ENCODE results near the gene NARF. TPM values are rescaled to one million over a fixed set of nuclear protein-coding genes. Genes with fewer than 3 reads are reported as not detected.

Gene NARF
- total RNA-seq, 1 experiment from 2014 or later = 20.6 TPM

DNA sequence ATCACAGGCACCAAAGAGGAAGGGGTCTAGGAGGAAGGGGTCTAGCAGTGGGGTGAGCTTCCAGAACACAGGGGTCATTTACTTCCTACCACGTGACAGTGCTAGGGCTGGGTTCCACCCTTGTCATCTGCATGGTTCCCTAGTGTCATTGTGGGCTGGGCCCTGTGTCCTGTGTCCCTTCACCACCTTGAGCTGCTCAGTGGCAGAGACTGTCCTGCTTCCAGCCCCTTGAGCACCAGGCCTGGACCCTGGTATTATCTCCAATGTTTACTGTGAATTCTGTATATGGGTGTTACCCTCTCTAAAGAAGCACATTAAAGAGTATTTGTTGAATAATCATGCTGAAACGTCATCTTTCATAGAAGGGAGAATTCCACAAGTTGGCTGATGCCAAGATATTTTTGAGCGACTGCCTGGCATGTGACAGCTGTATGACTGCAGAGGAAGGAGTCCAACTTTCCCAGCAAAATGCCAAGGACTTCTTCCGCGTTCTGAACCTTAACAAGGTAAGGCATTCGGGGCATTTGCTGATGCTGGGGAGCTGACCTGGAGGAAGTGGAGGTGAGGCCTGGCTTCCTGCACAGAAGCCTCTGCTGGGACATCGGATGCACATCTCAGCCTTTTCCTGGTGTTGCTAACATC lies 5.5 kb downstream of the NARF start:
- Mint-ChIP-seq H3K27me3 (ENCODE audit: insufficient read depth, unreplicated experiment) (no peaks in the 10 kb centered on the region), H3K9me3 (ENCODE audit: unreplicated experiment) (no peaks in the 10 kb centered on the region), H3K4me3 (ENCODE audit: unreplicated experiment) (no peak overlapping the region), H3K27ac (ENCODE audit: low read depth, unreplicated experiment) (no peak overlapping the region), H3K4me1 (ENCODE audit: insufficient read depth, unreplicated experiment) (no peaks in the 10 kb centered on the region), H3K36me3 (ENCODE audit: insufficient read depth, unreplicated experiment) (peaks cover 43% of the 10 kb centered on the region)
- BruUV-seq (replicated peaks) = no TSS peak
- DNase-seq (ENCODE audit: unreplicated experiment) = no peak
- intact Hi-C loops (cut with micrococcal nuclease) = no loop called here
- CTCF ChIA-PET = no interaction called here
- POLR2A ChIA-PET = no interaction called here
- TF ChIP-seq, protein P1, sequence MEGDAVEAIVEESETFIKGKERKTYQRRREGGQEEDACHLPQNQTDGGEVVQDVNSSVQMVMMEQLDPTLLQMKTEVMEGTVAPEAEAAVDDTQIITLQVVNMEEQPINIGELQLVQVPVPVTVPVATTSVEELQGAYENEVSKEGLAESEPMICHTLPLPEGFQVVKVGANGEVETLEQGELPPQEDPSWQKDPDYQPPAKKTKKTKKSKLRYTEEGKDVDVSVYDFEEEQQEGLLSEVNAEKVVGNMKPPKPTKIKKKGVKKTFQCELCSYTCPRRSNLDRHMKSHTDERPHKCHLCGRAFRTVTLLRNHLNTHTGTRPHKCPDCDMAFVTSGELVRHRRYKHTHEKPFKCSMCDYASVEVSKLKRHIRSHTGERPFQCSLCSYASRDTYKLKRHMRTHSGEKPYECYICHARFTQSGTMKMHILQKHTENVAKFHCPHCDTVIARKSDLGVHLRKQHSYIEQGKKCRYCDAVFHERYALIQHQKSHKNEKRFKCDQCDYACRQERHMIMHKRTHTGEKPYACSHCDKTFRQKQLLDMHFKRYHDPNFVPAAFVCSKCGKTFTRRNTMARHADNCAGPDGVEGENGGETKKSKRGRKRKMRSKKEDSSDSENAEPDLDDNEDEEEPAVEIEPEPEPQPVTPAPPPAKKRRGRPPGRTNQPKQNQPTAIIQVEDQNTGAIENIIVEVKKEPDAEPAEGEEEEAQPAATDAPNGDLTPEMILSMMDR (IDR thresholded peaks at IDR 0.05; ENCODE audit: unreplicated experiment) = no peak

DNA sequence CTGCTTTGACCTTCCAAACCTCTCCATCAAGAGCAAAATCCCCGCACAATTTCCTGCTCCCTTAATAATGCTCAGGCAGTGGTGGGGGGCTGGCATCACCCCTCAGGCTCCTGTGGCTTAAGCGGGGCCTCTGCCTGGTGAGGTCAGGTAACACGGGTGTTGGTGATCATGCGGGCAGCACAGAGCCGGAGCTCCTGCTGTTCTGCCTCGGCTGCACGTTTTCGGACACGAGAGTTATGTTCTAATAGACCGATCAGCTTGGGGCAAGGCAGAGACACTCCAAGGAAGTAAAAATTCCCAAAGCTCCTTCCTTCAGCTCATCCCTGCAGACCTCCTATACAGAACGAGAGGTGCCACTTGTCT lies 6.0 kb downstream of the NARF start:
- POLR2A ChIA-PET = no interaction called here
- CTCF ChIA-PET = no interaction called here
- TF ChIP-seq, protein P1 (IDR thresholded peaks at IDR 0.05; ENCODE audit: unreplicated experiment) = no peak
- Mint-ChIP-seq H3K27ac (ENCODE audit: low read depth, unreplicated experiment) (no peak overlapping the region), H3K4me1 (ENCODE audit: insufficient read depth, unreplicated experiment) (no peaks in the 10 kb centered on the region), H3K27me3 (ENCODE audit: insufficient read depth, unreplicated experiment) (no peaks in the 10 kb centered on the region), H3K4me3 (ENCODE audit: unreplicated experiment) (no peak overlapping the region), H3K36me3 (ENCODE audit: insufficient read depth, unreplicated experiment) (peaks cover 48% of the 10 kb centered on the region), H3K9me3 (ENCODE audit: unreplicated experiment) (no peaks in the 10 kb centered on the region)
- DNase-seq (ENCODE audit: unreplicated experiment) = no peak
- intact Hi-C loops (cut with micrococcal nuclease) = no loop called here
- BruUV-seq (replicated peaks) = no TSS peak

DNA sequence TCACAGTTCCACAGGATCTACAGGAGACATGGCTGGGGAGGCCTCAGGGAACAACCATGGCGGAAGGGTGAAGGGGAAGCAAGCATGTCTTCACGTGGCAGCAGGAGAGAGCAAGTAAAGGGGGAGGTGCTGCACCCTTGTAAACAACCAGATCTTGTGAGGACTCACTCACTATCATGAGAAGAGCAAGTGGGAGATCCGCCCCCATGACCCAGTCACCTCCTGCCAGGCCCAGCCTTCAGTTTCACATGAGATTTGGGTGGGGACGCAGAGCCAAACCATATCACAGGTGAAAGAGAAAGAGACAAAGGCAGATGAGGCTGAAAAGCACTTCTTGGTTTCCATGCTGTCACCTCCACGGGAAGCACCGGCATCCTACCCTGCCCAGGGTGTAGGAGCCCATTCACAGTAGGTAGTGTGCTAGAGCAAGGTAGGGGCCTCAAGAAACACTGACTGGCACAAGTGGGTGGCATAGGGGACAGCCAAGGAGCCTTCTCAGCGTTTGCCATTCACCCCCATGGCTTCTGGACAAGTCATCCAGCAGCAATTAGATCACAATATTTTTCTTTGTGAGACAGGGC lies 6.6 kb downstream of the NARF start:
- intact Hi-C loops (cut with micrococcal nuclease) = no loop called here
- ChIA-PET POLR2A (no interaction called here), CTCF (no interaction called here)
- DNase-seq (ENCODE audit: unreplicated experiment) = no peak
- Mint-ChIP-seq H3K4me1 (ENCODE audit: insufficient read depth, unreplicated experiment) (no peaks in the 10 kb centered on the region), H3K4me3 (ENCODE audit: unreplicated experiment) (no peak overlapping the region), H3K9me3 (ENCODE audit: unreplicated experiment) (no peaks in the 10 kb centered on the region), H3K36me3 (ENCODE audit: insufficient read depth, unreplicated experiment) (peaks cover 48% of the 10 kb centered on the region), H3K27me3 (ENCODE audit: insufficient read depth, unreplicated experiment) (no peaks in the 10 kb centered on the region), H3K27ac (ENCODE audit: low read depth, unreplicated experiment) (no peak overlapping the region)
- no TSS peak for BruUV-seq (replicated peaks)
- TF ChIP-seq, protein P1 (IDR thresholded peaks at IDR 0.05; ENCODE audit: unreplicated experiment) = no peak

DNA sequence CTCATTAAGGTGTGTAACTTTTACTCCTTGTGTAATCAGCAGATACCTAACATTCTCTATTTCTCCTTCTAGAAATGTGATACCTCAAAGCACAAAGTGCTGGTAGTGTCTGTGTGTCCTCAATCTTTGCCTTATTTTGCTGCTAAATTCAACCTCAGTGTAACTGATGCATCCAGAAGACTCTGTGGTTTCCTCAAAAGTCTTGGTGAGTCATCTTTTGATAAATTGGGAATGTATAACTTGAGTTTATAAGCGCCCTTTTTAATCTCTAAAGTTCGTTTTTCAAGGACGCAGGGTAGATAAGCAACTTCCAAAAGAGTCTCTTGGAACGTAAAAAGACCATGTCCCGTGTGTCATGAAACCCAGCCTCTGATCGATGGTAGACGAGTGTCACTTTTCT lies 10.2 kb downstream of the NARF start:
- no peak for DNase-seq (ENCODE audit: unreplicated experiment)
- ChIA-PET CTCF (no interaction called here), POLR2A (interaction anchor here (1.2 kb wide), 2 partner anchors 9 to 11 kb away, joined by 3 read pairs; no protein-coding TSS in a partner anchor)
- no peaks in the 10 kb centered on the region for H3K4me1 Mint-ChIP-seq (ENCODE audit: insufficient read depth, unreplicated experiment)
- BruUV-seq (replicated peaks) = no TSS peak
- H3K9me3 Mint-ChIP-seq (ENCODE audit: unreplicated experiment) = no peaks in the 10 kb centered on the region
- no peak overlapping the region for H3K27ac Mint-ChIP-seq (ENCODE audit: low read depth, unreplicated experiment)
- H3K4me3 Mint-ChIP-seq (ENCODE audit: unreplicated experiment) = no peak overlapping the region
- H3K36me3 Mint-ChIP-seq (ENCODE audit: insufficient read depth, unreplicated experiment) = peaks cover 55% of the 10 kb centered on the region
- H3K27me3 Mint-ChIP-seq (ENCODE audit: insufficient read depth, unreplicated experiment) = no peaks in the 10 kb centered on the region
- intact Hi-C loops (cut with micrococcal nuclease) = no loop called here
- TF ChIP-seq, protein P1 (IDR thresholded peaks at IDR 0.05; ENCODE audit: unreplicated experiment) = no peak

Data from MCF 10A (cell line).